Left lung (tissue), 10 donors: ENCODE measurements around the gene CHFR. TPM values are rescaled to one million over a fixed set of nuclear protein-coding genes. Genes with fewer than 3 reads are reported as not detected.

Source experiments
- ATAC-seq: fragments of 200-7000 bp; cut with Tn5 transposase; one replicate; pipeline ENCODE4 v1.9.1; 2020; ENCODE audit warnings: moderate library complexity
- DNase-seq, 4 donors: peaks; one replicate each; pipeline ENCODE4 v3.0.0-alpha.2; 2013 to 2020
- H3K27ac ChIP-seq, 2 donors: fragments of 200-600 bp; sonication (generic) in 1 of 2; one replicate each; pipeline versions ENCODE4 v1.5.0 to v1.8.0; 2020 to 2021
- H3K27me3 ChIP-seq, 2 donors: fragments of 200-600 bp; sonication (generic) in 1 of 2; one replicate each; pipeline versions ENCODE4 v1.5.0 to v1.8.0; 2020 to 2021
- H3K36me3 ChIP-seq, 2 donors: fragments of 200-600 bp; sonication (generic) in 1 of 2; one replicate each; pipeline versions ENCODE4 v1.5.0 to v1.8.0; 2020 to 2021
- H3K4me1 ChIP-seq, 2 donors: fragments of 200-600 bp; one replicate each; pipeline ENCODE4 v1.8.0; 2021
- H3K4me3 ChIP-seq, 2 donors: fragments of 200-600 bp; sonication (generic) in 1 of 2; one replicate each; pipeline versions ENCODE4 v1.5.0 to v1.8.0; 2020 to 2021; ENCODE audit warnings: mild to moderate bottlenecking in 1 of 2
- H3K9me3 ChIP-seq, 2 donors: fragments of 200-600 bp; sonication (generic) in 1 of 2; one replicate each; pipeline versions ENCODE4 v1.5.0 to v1.8.0; 2020 to 2021
- intact Hi-C, 2 donors: fragments of 100-400 bp; cut with DNase I; formaldehyde crosslinking; loops; one replicate each; pipeline versions ENCODE4 v1.11.2 to v1.14.2; 2022
- polyA plus RNA-seq, 6 donors: library from polyadenylated mRNA; unstranded; fragments of 120-200 nt; gene quantifications; one replicate each; pipeline ENCODE4 v1.2.1, GENCODE V29; 2013; ENCODE audit not compliant: insufficient read length in 6 of 6
- total RNA-seq, 2 donors: library from RNA; stranded (reverse); fragmentation: NEBNext Ultra II Directional; extraction: Animal tissue kit (Norgen Biotek cat#: 25700); gene quantifications; one replicate each; pipeline ENCODE4 v1.2.1, GENCODE V29; 2021
- TF ChIP-seq, protein P1 (sequence below), 2 donors: fragments of 200-600 bp; sonication (generic) in 1 of 2; IDR thresholded peaks; one replicate each; pipeline versions ENCODE4 v1.5.0 to v1.8.0; 2021; ENCODE audit warnings: antibody characterized with exemption in 2 of 2
- donor health status: DM: no; HTN: yes; CAD: no.
- donor health status: DM: no; HTN: no; CAD: no.

CHFR gene
- total and polyA plus RNA-seq, 8 donors, result 21.0 to 62.6 (median 26.4) TPM

GRCh38 chr12:132874175-132874574 lies 13.2 kb downstream of the CHFR start:
- intact Hi-C loops, result no loop called here
- Histone ChIP-seq H3K27me3 (no peaks in the 10 kb centered on the region), H3K27ac (no peak overlapping the region), H3K9me3 (no peaks in the 10 kb centered on the region), H3K4me1 (no peaks in the 10 kb centered on the region), H3K4me3 (no peak overlapping the region), H3K36me3 (peaks cover 3 to 100% of the 10 kb centered on the region in 2 donors)
- TF ChIP-seq, protein P1, sequence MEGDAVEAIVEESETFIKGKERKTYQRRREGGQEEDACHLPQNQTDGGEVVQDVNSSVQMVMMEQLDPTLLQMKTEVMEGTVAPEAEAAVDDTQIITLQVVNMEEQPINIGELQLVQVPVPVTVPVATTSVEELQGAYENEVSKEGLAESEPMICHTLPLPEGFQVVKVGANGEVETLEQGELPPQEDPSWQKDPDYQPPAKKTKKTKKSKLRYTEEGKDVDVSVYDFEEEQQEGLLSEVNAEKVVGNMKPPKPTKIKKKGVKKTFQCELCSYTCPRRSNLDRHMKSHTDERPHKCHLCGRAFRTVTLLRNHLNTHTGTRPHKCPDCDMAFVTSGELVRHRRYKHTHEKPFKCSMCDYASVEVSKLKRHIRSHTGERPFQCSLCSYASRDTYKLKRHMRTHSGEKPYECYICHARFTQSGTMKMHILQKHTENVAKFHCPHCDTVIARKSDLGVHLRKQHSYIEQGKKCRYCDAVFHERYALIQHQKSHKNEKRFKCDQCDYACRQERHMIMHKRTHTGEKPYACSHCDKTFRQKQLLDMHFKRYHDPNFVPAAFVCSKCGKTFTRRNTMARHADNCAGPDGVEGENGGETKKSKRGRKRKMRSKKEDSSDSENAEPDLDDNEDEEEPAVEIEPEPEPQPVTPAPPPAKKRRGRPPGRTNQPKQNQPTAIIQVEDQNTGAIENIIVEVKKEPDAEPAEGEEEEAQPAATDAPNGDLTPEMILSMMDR (IDR thresholded peaks at IDR 0.05), result no peak
- ATAC-seq (no peak), DNase-seq (no peak)

- intact Hi-C loops, result no loop called here
- H3K9me3 ChIP-seq, result no peaks in the 10 kb centered on the region
- TF ChIP-seq, protein P1 (IDR thresholded peaks at IDR 0.05), result no peak
- H3K27ac ChIP-seq, result no peak overlapping the region
- DNase-seq (no peak), ATAC-seq (no peak)
- no peak overlapping the region for H3K4me3 ChIP-seq
- H3K36me3 ChIP-seq, result peaks cover 3 to 98% of the 10 kb centered on the region in 2 donors
- H3K4me1 ChIP-seq, result no peaks in the 10 kb centered on the region
- H3K27me3 ChIP-seq, result no peaks in the 10 kb centered on the region
Observed at GRCh38 chr12:132873724-132874123, 13.7 kb downstream of the CHFR start.

- H3K27me3 ChIP-seq, result no peaks in the 10 kb centered on the region
- TF ChIP-seq, protein P1 (IDR thresholded peaks at IDR 0.05), result no peak
- intact Hi-C loops, result no loop called here
- ATAC-seq (no peak), DNase-seq (no peak)
- H3K27ac ChIP-seq, result no peak overlapping the region
- H3K36me3 ChIP-seq, result peaks cover 3 to 98% of the 10 kb centered on the region in 2 donors
- no peaks in the 10 kb centered on the region for H3K9me3 ChIP-seq
- H3K4me3 ChIP-seq, result no peak overlapping the region
- no peaks in the 10 kb centered on the region for H3K4me1 ChIP-seq
Observed at GRCh38 chr12:132872975-132873421, 14.4 kb downstream of the CHFR start.

DNA sequence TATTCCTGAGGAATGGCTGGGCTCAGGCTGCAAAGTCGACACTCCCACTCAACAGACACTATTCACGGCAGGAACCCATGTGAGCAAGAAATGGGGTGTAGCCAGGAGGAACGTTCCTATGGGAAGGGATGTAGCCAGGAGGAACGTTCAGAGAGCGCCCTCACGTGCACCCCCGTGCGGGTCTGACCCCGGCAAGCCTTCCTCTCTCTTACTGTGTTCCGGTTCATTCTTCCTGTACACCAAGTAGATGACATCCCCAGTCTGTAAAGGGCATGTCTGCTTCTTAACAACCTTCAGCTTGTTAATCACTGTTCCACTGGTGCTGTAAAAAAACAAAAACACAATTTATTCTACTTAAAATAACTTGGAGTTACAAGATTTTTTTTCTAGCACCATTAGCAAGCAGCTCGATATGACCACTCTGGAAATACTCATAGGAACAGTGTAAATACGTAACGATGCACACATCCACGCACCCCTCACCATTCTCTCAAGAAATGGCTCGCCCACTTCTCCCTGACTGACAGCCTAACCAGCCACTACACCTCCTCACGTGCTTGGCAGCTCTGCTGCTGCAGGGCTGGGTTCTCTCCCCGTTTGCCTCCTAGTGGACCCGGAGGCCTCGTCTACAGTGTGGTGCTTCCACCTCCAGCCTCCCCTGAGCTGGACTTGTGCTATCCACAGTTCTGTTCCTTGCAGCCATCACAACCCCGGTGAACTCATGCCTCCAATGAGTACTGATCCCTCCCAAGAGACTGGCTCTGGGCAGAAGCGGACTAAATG lies 15.1 kb downstream of the CHFR start:
- intact Hi-C loops, result no loop called here
- Histone ChIP-seq H3K4me3 (no peak overlapping the region), H3K9me3 (no peaks in the 10 kb centered on the region), H3K4me1 (no peaks in the 10 kb centered on the region), H3K27ac (no peak overlapping the region), H3K27me3 (no peaks in the 10 kb centered on the region), H3K36me3 (peaks cover 3 to 98% of the 10 kb centered on the region in 2 donors)
- TF ChIP-seq, protein P1 (IDR thresholded peaks at IDR 0.05), result no peak
- DNase-seq (no peak), ATAC-seq (no peak)

DNA sequence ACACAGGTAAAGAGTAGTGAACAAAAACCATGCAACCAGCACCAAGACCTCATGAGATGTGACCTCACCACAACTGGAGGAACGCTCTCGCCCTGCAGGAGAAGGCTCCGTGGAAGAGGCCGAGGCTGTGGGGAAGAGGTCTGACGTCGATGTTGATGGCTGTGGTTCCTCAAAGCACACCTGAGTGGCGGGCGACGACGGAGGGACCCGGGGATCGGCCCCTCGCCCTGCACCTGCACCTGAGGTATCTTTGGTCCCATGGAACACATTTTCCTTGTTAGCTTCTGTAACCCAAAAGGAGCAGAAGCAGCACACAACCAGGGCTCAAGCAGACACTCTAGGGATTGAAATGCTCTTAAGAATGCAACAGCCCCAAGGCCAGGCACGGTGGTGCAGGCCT lies 17.9 kb downstream of the CHFR start:
- intact Hi-C loops, result no loop called here
- peaks cover 0 to 16% of the 10 kb centered on the region in 2 donors for H3K9me3 ChIP-seq
- TF ChIP-seq, protein P1 (IDR thresholded peaks at IDR 0.05), result no peak
- ATAC-seq (no peak), DNase-seq (no peak)
- peaks cover 3 to 97% of the 10 kb centered on the region in 2 donors for H3K36me3 ChIP-seq
- H3K4me1 ChIP-seq, result no peaks in the 10 kb centered on the region
- H3K4me3 ChIP-seq, result no peak overlapping the region
- no peaks in the 10 kb centered on the region for H3K27me3 ChIP-seq
- H3K27ac ChIP-seq, result no peak overlapping the region
